K562 (cell line): ENCODE data around the gene GET3. TPM values are rescaled to one million over a fixed set of nuclear protein-coding genes. Genes with fewer than 3 reads are reported as not detected.

Experiments
- FOXM1 ChIP-seq, 2 experiments: fragments of 450-650 bp in 1 of 2; sonication (generic) in 1 of 2; formaldehyde crosslinking in 1 of 2; IDR thresholded peaks; 2 replicates each; pipeline versions ENCODE4 v1.6.1 to v1.9.0; 2017 to 2022; ENCODE audit warnings: low read depth in 2 of 2, mild to moderate bottlenecking in 2 of 2, missing genetic modification reagents in 1 of 2, moderate library complexity in 1 of 2
- HMG20A ChIP-seq: fragments of 450-650 bp; formaldehyde crosslinking; conservative IDR thresholded peaks from 2 replicates; pipeline ENCODE4 v1.4.0; 2020; ENCODE audit warnings: mild to moderate bottlenecking, mixed read lengths
- HMGN3 ChIP-seq: IDR thresholded peaks from 2 replicates; pipeline ENCODE4 v1.6.1; 2011; ENCODE audit warnings: borderline replicate concordance, low read depth, mild to moderate bottlenecking, mixed read lengths, low read length; ENCODE audit not compliant: insufficient read length; ENCODE audit errors: extremely low read depth
- HNRNPLL ChIP-seq: fragments of 200-400 bp; formaldehyde crosslinking; IDR thresholded peaks from 2 replicates; pipeline ENCODE4 v1.6.1; 2017; ENCODE audit warnings: low read length, low read depth, mild to moderate bottlenecking; ENCODE audit not compliant: poor library complexity, severe bottlenecking
- HSF4 ChIP-seq: fragments of 250-450 bp; sonication (Bioruptor Pico); IDR thresholded peaks from 2 replicates; pipeline ENCODE4 v2.1.2; 2022; ENCODE audit warnings: mild to moderate bottlenecking, moderate library complexity, borderline replicate concordance
- MEF2D ChIP-seq: conservative IDR thresholded peaks from 2 replicates; pipeline ENCODE4 v1.6.1; 2016; ENCODE audit warnings: low read depth, missing genetic modification characterization, missing compliant biosample characterization
- OTX1 ChIP-seq: fragments of 450-650 bp; formaldehyde crosslinking; IDR thresholded peaks from 2 replicates; pipeline ENCODE4 v1.4.0; 2022; ENCODE audit warnings: mild to moderate bottlenecking
- PURB ChIP-seq: sonication (generic); formaldehyde crosslinking; IDR thresholded peaks from 2 replicates; pipeline ENCODE4 v1.9.0; 2021; ENCODE audit warnings: low read depth, mild to moderate bottlenecking, missing genetic modification reagents
- RBM34 ChIP-seq: fragments of 200-400 bp; formaldehyde crosslinking; IDR thresholded peaks from 2 replicates; pipeline ENCODE4 v1.6.1; 2018; ENCODE audit warnings: low read length, borderline replicate concordance; ENCODE audit not compliant: insufficient read depth
- TCF7 ChIP-seq: sonication (generic); IDR thresholded peaks from 2 replicates; pipeline ENCODE4 v1.6.1; 2016; ENCODE audit warnings: antibody characterized with exemption, borderline replicate concordance
- TEAD1 ChIP-seq, 2 experiments: fragments of 450-650 bp in 1 of 2; sonication (generic) in 1 of 2; formaldehyde crosslinking; IDR thresholded peaks; 2 replicates each; pipeline versions ENCODE4 v1.4.0 to v1.8.0; 2020 to 2022; ENCODE audit warnings: mild to moderate bottlenecking in 2 of 2, missing genetic modification reagents in 1 of 2
- ZKSCAN8 ChIP-seq: fragments of 200-800 bp; sonication (Bioruptor generic); IDR thresholded peaks from 2 replicates; pipeline ENCODE4 v1.6.1; 2016; ENCODE audit warnings: missing genetic modification characterization, missing compliant biosample characterization
- ZNF41 ChIP-seq: fragments of 250-450 bp; sonication (Bioruptor Pico); conservative IDR thresholded peaks from 2 replicates; pipeline ENCODE4 v1.4.0; 2020; ENCODE audit warnings: mild to moderate bottlenecking
- ZNF644 ChIP-seq: fragments of 200-800 bp; sonication (Bioruptor generic); IDR thresholded peaks from 2 replicates; pipeline ENCODE4 v1.6.1; 2016; ENCODE audit warnings: low read depth, missing genetic modification characterization, missing compliant biosample characterization
- ZNF75A ChIP-seq: fragments of 450-650 bp; formaldehyde crosslinking; IDR thresholded peaks from 2 replicates; pipeline ENCODE4 v1.4.0; 2020; ENCODE audit warnings: mild to moderate bottlenecking
- polyA plus RNA-seq, 8 experiments: library from polyadenylated mRNA; depleted of rRNA in 4 of 8; stranded (reverse) in 5 of 8; unstranded in 3 of 8; fragments of >200 nt; fragmentation: Nextera tagmentation in 2 of 8; fragmentation: Illumina TruSeq in 1 of 8; extraction: Ambion mirVana in 2 of 8; extraction: Trizol in 1 of 8; gene quantifications; 2 replicates each; pipeline versions ENCODE4 v1.2.1 to v1.2.3, GENCODE V29; 2011 to 2014; ENCODE audit warnings: inconsistent platforms in 1 of 8, missing spikeins in 1 of 8
- total RNA-seq, 7 experiments: library from RNA; depleted of rRNA in 6 of 7; stranded (reverse); fragments of >200 nt in 6 of 7; fragmentation: Illumina TruSeq in 2 of 7; extraction: Trizol in 2 of 7; gene quantifications; 2 replicates each; pipeline versions ENCODE4 v1.2.1 to v1.2.3, GENCODE V29; 2011 to 2021; ENCODE audit warnings: low replicate concordance in 1 of 7
- TF ChIP-seq, protein P1 (sequence below), 2 experiments: fragments of 450-650 bp; IDR thresholded peaks; 2 replicates each; pipeline ENCODE4 v1.6.1; 2018; ENCODE audit warnings: mild to moderate bottlenecking in 2 of 2, low read depth in 1 of 2; ENCODE audit not compliant: partially characterized antibody in 2 of 2
- TF ChIP-seq, protein P2 (sequence below): sonication (generic); formaldehyde crosslinking; IDR thresholded peaks from 2 replicates; pipeline ENCODE4 v1.8.1; 2022; ENCODE audit warnings: missing genetic modification reagents
- TF ChIP-seq, protein P3 (sequence below): fragments of 200-400 bp; formaldehyde crosslinking; IDR thresholded peaks from 2 replicates; pipeline ENCODE4 v1.6.1; 2017; ENCODE audit warnings: mild to moderate bottlenecking, low read depth, low read length, moderate library complexity

The GET3 gene
- total and polyA plus RNA-seq, 9 of the 15 experiments (the other 6 are each of a cell fraction or from before 2014, with no cell fraction given): 8.3 to 83.5 (median 51.8) TPM

DNA sequence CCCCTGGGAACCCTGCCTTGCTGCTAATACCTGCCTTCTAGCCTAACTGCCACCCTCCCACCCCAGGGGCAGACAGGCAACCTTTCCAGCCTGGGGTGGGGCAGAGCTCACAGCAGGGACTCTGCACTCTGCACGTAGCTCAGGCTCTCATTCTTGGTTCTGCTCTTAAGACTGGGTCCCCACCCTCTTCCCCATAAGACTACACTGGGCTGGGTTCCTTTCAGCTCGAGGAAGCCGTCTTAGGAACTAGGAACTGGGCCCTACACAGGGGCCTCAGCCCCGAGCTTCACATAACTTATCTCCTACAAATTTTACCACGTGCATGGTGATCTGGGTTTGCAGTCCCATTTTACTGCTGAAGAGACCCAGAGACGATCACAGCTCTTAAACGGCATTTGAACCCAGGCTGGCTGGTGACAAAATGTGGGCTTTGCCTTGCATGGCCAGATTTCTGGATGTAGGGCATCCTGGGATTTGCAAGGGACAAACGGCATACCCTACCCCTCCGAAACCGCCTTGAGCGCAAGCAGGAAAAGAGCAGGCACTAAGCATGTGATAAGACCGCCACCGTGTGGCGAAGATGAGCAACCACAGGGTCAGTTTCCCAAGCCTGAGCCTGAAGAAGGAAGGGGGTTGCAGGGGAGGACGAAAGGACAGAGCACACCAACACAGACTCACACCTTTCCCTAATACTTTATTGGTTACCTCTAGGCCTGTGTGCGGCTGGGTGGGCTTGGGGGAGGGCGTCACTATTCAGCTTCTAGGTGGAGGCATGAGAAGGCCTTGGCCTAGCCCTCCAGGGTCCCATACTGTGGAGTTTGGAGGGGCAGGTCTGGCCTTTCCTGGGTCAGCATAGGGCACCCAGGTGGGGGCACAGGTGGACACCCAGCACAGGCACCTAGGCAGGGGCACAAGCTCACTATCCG lies 59.1 kb downstream of the GET3 start (continued):
- TF ChIP-seq, protein P1, sequence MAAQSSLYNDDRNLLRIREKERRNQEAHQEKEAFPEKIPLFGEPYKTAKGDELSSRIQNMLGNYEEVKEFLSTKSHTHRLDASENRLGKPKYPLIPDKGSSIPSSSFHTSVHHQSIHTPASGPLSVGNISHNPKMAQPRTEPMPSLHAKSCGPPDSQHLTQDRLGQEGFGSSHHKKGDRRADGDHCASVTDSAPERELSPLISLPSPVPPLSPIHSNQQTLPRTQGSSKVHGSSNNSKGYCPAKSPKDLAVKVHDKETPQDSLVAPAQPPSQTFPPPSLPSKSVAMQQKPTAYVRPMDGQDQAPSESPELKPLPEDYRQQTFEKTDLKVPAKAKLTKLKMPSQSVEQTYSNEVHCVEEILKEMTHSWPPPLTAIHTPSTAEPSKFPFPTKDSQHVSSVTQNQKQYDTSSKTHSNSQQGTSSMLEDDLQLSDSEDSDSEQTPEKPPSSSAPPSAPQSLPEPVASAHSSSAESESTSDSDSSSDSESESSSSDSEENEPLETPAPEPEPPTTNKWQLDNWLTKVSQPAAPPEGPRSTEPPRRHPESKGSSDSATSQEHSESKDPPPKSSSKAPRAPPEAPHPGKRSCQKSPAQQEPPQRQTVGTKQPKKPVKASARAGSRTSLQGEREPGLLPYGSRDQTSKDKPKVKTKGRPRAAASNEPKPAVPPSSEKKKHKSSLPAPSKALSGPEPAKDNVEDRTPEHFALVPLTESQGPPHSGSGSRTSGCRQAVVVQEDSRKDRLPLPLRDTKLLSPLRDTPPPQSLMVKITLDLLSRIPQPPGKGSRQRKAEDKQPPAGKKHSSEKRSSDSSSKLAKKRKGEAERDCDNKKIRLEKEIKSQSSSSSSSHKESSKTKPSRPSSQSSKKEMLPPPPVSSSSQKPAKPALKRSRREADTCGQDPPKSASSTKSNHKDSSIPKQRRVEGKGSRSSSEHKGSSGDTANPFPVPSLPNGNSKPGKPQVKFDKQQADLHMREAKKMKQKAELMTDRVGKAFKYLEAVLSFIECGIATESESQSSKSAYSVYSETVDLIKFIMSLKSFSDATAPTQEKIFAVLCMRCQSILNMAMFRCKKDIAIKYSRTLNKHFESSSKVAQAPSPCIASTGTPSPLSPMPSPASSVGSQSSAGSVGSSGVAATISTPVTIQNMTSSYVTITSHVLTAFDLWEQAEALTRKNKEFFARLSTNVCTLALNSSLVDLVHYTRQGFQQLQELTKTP (IDR thresholded peaks at IDR 0.05; ENCODE audit: low read depth in 1 of 2, partially characterized antibody in 2 of 2): no peak
- TF ChIP-seq HMGN3 (no peak), ZNF41 (no peak), RBM34 (no peak), ZKSCAN8 (CRISPR knock-in tag) (no peak), HNRNPLL (peak; percentile 35), ZNF644 (tag) (no peak), PURB (no peak), OTX1 (CRISPR knock-in tag) (peak; percentile 29; the same call in 1 of the 2 replicates), HSF4 (no peak), TCF7 (no peak), HMG20A (no peak), MEF2D (tag) (no peak), ZNF75A (CRISPR knock-in tag) (0 out of 2 replicates have a peak, but pooled peaks have one; percentile 25), TEAD1 (CRISPR knock-in tag; IDR thresholded peaks at IDR 0.05) (peak; percentile 19 to 76; a peak in 1 of 4 replicates), FOXM1 (IDR thresholded peaks at IDR 0.05; ENCODE audit: low read depth) (no peak), FOXM1 (CRISPR knock-in tag; IDR thresholded peaks at IDR 0.05; ENCODE audit: low read depth) (no peak)
- TF ChIP-seq, protein P2, sequence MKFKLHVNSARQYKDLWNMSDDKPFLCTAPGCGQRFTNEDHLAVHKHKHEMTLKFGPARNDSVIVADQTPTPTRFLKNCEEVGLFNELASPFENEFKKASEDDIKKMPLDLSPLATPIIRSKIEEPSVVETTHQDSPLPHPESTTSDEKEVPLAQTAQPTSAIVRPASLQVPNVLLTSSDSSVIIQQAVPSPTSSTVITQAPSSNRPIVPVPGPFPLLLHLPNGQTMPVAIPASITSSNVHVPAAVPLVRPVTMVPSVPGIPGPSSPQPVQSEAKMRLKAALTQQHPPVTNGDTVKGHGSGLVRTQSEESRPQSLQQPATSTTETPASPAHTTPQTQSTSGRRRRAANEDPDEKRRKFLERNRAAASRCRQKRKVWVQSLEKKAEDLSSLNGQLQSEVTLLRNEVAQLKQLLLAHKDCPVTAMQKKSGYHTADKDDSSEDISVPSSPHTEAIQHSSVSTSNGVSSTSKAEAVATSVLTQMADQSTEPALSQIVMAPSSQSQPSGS: no peak
- TF ChIP-seq, protein P3, sequence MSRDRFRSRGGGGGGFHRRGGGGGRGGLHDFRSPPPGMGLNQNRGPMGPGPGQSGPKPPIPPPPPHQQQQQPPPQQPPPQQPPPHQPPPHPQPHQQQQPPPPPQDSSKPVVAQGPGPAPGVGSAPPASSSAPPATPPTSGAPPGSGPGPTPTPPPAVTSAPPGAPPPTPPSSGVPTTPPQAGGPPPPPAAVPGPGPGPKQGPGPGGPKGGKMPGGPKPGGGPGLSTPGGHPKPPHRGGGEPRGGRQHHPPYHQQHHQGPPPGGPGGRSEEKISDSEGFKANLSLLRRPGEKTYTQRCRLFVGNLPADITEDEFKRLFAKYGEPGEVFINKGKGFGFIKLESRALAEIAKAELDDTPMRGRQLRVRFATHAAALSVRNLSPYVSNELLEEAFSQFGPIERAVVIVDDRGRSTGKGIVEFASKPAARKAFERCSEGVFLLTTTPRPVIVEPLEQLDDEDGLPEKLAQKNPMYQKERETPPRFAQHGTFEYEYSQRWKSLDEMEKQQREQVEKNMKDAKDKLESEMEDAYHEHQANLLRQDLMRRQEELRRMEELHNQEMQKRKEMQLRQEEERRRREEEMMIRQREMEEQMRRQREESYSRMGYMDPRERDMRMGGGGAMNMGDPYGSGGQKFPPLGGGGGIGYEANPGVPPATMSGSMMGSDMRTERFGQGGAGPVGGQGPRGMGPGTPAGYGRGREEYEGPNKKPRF: no peak
